K562 (cell line): ENCODE measurements around the gene ZER1. TPM values are rescaled to one million over a fixed set of nuclear protein-coding genes. Genes with fewer than 3 reads are reported as not detected.
A peak's percentile ranks its signal among the peaks of the same experiment; 100 is the strongest.

Source experiments
- ARID4B ChIP-seq: sonication (generic); formaldehyde crosslinking; IDR thresholded peaks from 2 replicates; pipeline ENCODE4 v1.8.0; 2022; ENCODE audit warnings: mild to moderate bottlenecking, missing genetic modification reagents
- CTCF ChIP-seq, 3 experiments: IDR thresholded peaks in 2 of 3; conservative IDR thresholded peaks in 1 of 3; 2 replicates each; pipeline ENCODE4 v1.5.1; 2011 to 2012; ENCODE audit warnings: low read length in 3 of 3, mild to moderate bottlenecking in 3 of 3, control low read depth in 2 of 3, improper control_type of control experiment in 1 of 3, inconsistent platforms in 1 of 3, low read depth in 1 of 3, mixed read lengths in 1 of 3, moderate library complexity in 1 of 3; ENCODE audit not compliant: insufficient read depth in 2 of 3
- L3MBTL2 ChIP-seq: fragments of 450-650 bp; IDR thresholded peaks from 2 replicates; pipeline ENCODE4 v1.6.1; 2016; ENCODE audit warnings: mild to moderate bottlenecking, moderate library complexity
- NELFE ChIP-seq: IDR thresholded peaks from 2 replicates; pipeline ENCODE4 v1.6.1; 2011; ENCODE audit warnings: mild to moderate bottlenecking; ENCODE audit not compliant: insufficient read depth, insufficient read length
- NFIC ChIP-seq: fragments of 450-650 bp; IDR thresholded peaks from 2 replicates; pipeline ENCODE4 v1.6.1; 2017; ENCODE audit warnings: mild to moderate bottlenecking, inconsistent platforms
- POLR2AphosphoS5 ChIP-seq: IDR thresholded peaks from 2 replicates; pipeline ENCODE4 v1.6.1; 2011; ENCODE audit warnings: mild to moderate bottlenecking, low read depth, low read length, moderate library complexity; ENCODE audit not compliant: control insufficient read depth, insufficient read depth
- ZNF146 ChIP-seq: IDR thresholded peaks from one replicate; pipeline ENCODE4 v1.6.1; 2018; ENCODE audit warnings: missing compliant biosample characterization; ENCODE audit not compliant: unreplicated experiment
- ZNF449 ChIP-seq: fragments of 250-450 bp; sonication (Bioruptor Pico); IDR thresholded peaks from 2 replicates; pipeline ENCODE4 v1.8.0; 2022; ENCODE audit warnings: moderate library complexity, mild to moderate bottlenecking, inconsistent platforms
- ZNF76 ChIP-seq: fragments of 250-450 bp; sonication (Bioruptor Pico); IDR thresholded peaks from 2 replicates; pipeline ENCODE4 v1.4.0; 2020; ENCODE audit warnings: mild to moderate bottlenecking, moderate library complexity, borderline replicate concordance
- ZNF785 ChIP-seq: fragments of 250-450 bp; sonication (Bioruptor Pico); IDR thresholded peaks from 2 replicates; pipeline ENCODE4 v1.4.0; 2020; ENCODE audit warnings: mild to moderate bottlenecking
- polyA plus RNA-seq, 8 experiments: library from polyadenylated mRNA; depleted of rRNA in 4 of 8; stranded (reverse) in 5 of 8; unstranded in 3 of 8; fragments of >200 nt; fragmentation: Nextera tagmentation in 2 of 8; fragmentation: Illumina TruSeq in 1 of 8; extraction: Ambion mirVana in 2 of 8; extraction: Trizol in 1 of 8; gene quantifications; 2 replicates each; pipeline versions ENCODE4 v1.2.1 to v1.2.3, GENCODE V29; 2011 to 2014; ENCODE audit warnings: inconsistent platforms in 1 of 8, missing spikeins in 1 of 8
- total RNA-seq, 7 experiments: library from RNA; depleted of rRNA in 6 of 7; stranded (reverse); fragments of >200 nt in 6 of 7; fragmentation: Illumina TruSeq in 2 of 7; extraction: Trizol in 2 of 7; gene quantifications; 2 replicates each; pipeline versions ENCODE4 v1.2.1 to v1.2.3, GENCODE V29; 2011 to 2021; ENCODE audit warnings: low replicate concordance in 1 of 7
- TF ChIP-seq, protein P1 (sequence below): sonication (generic); formaldehyde crosslinking; IDR thresholded peaks from 2 replicates; pipeline ENCODE4 v1.8.0; 2022; ENCODE audit warnings: mild to moderate bottlenecking, missing genetic modification reagents, borderline replicate concordance
- TF ChIP-seq, protein P2 (sequence below): fragments of 450-650 bp; IDR thresholded peaks from 2 replicates; pipeline ENCODE4 v1.7.0; 2016; ENCODE audit warnings: borderline replicate concordance
- TF ChIP-seq, protein P3 (sequence below), 2 experiments: fragments of 250-450 bp in 1 of 2; fragments of 450-650 bp in 1 of 2; sonication (Bioruptor Pico) in 1 of 2; IDR thresholded peaks; 2 replicates each; pipeline versions ENCODE4 v1.6.1 to v1.8.0; 2016 to 2021; ENCODE audit warnings: mild to moderate bottlenecking in 2 of 2, moderate library complexity in 2 of 2, missing compliant biosample characterization in 1 of 2, missing genetic modification characterization in 1 of 2

The ZER1 gene
- total and polyA plus RNA-seq, 9 of the 15 experiments (the other 6 are each of a cell fraction or from before 2014, with no cell fraction given) = 0.07 to 10.7 (median 6.2) TPM

- TF ChIP-seq, protein P1, sequence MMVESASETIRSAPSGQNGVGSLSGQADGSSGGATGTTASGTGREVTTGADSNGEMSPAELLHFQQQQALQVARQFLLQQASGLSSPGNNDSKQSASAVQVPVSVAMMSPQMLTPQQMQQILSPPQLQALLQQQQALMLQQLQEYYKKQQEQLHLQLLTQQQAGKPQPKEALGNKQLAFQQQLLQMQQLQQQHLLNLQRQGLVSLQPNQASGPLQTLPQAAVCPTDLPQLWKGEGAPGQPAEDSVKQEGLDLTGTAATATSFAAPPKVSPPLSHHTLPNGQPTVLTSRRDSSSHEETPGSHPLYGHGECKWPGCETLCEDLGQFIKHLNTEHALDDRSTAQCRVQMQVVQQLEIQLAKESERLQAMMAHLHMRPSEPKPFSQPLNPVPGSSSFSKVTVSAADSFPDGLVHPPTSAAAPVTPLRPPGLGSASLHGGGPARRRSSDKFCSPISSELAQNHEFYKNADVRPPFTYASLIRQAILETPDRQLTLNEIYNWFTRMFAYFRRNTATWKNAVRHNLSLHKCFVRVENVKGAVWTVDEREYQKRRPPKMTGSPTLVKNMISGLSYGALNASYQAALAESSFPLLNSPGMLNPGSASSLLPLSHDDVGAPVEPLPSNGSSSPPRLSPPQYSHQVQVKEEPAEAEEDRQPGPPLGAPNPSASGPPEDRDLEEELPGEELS (CRISPR knock-in tag) = no peak
- TF ChIP-seq, protein P2, sequence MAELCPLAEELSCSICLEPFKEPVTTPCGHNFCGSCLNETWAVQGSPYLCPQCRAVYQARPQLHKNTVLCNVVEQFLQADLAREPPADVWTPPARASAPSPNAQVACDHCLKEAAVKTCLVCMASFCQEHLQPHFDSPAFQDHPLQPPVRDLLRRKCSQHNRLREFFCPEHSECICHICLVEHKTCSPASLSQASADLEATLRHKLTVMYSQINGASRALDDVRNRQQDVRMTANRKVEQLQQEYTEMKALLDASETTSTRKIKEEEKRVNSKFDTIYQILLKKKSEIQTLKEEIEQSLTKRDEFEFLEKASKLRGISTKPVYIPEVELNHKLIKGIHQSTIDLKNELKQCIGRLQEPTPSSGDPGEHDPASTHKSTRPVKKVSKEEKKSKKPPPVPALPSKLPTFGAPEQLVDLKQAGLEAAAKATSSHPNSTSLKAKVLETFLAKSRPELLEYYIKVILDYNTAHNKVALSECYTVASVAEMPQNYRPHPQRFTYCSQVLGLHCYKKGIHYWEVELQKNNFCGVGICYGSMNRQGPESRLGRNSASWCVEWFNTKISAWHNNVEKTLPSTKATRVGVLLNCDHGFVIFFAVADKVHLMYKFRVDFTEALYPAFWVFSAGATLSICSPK = no peak
- TF ChIP-seq ZNF785 (CRISPR knock-in tag) (no peak), CTCF (IDR thresholded peaks at IDR 0.05 in 2 of 3, conservative IDR thresholded peaks at IDR 0.05 in 1 of 3; ENCODE audit: insufficient read depth in 2 of 3, low read depth in 1 of 3, low read length in 3 of 3) (peak; percentile 91 to 98 (median 91)), ARID4B (CRISPR knock-in tag) (no peak), L3MBTL2 (peak; percentile 57), NELFE (no peak), ZNF146 (CRISPR knock-in tag) (no peak), POLR2AphosphoS5 (no peak), ZNF449 (CRISPR knock-in tag) (no peak), NFIC (no peak), ZNF76 (no peak)
- TF ChIP-seq, protein P3, sequence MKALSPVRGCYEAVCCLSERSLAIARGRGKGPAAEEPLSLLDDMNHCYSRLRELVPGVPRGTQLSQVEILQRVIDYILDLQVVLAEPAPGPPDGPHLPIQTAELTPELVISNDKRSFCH (CRISPR knock-in tag; IDR thresholded peaks at IDR 0.05) = no peak
- TF ChIP-seq, protein P3 (tag; IDR thresholded peaks at IDR 0.05) = peak; percentile 44; the same call in 1 of the 2 replicates
Observed at GRCh38 chr9:128733256-128733655, 38.5 kb downstream of the ZER1 start (continued).
